ENCODE results near the gene PBX4. TPM values are rescaled to one million over a fixed set of nuclear protein-coding genes. Genes with fewer than 3 reads are reported as not detected.

The PBX4 gene
- total and polyA plus RNA-seq, 2 experiments from 2014 or later = 2.6 to 4.1 TPM

DNA sequence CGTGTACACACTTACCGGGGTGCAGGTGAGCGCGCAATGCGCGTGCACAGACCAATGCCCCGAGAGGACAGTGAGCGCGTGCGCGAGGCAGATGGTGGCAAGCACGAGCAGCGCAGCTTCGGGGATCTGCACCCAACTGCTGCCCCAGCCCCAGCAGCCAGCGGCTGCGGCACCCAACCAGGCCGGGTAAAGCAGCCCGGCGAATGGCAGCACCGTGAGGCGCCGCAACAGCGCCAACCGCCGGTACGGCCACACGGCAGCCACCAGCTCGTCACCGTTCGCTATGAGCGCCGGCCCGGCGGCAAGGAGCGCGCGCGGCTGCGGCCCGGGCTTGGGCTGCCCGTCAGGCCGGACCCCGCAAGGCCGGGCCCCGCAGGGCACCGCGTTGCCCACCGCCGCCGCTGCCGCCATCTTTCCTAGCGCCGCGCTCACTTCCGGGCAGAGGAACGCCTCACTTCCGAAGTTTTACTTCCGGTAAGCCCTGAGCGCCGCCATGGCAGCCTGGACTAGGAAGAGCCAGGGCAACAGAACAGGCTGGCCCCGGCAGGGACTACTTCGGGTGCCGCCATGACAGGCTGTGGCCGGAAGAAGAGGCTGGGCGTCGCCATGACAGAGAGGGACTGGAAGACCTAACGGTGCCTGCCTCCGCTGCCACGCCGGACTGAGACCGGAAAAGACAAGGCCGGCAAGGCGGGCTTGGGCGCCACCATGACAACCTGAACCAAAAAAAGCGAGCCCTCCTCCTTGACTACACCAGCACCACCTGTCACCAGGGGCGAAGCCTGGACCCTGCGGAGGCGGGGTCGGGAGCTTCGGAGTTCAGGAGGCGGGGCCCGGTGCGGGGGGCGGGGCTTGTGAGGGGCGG lies 45.0 kb upstream of the PBX4 start, which contains the start of gene ATP13A1:
Gene ATP13A1 (minus strand): TSS at position 421 of the 865 bp plus-strand sequence. CDS start 10 bp downstream, at position 411.
- no peaks in the 10 kb centered on the region for H3K9me3 Mint-ChIP-seq
- H3K4me3 Mint-ChIP-seq = peak within 1 kb of the TSS; percentile 92

DNA sequence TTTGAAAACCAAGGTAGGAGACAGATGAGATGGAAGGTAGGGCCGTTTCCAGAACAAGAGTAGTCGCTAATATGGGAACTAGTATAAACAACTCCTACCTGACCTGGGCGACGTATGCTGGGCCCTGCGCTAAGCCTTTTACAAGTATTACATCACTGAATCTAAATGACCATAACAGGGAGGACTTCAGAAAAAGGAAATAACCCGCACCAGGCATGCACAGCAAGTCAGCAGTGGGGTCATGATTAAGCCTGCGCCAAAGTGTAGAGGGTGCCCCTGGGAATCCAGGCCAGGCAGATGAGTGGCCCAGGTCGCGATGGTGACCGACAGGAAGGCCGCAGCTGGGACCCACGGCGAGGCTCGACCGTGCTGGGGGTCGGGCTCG lies 44.4 kb upstream of the PBX4 start:
- Histone ChIP-seq H3F3A (replicated peaks; ENCODE audit: low read depth) (peaks cover 21% of the 10 kb centered on the region), H3K4me2 (peak overlapping the region; percentile 94), H3K4me3 (peak overlapping the region; percentile 95), H3K36me3 (ENCODE audit: insufficient read depth) (peaks cover 15% of the 10 kb centered on the region; the same call in 1 of the 2 replicates), H3K79me2 (replicated peaks; ENCODE audit: insufficient read depth) (peaks cover 44% of the 10 kb centered on the region), H3K27ac (ENCODE audit: low read depth) (peak overlapping the region; percentile 80), H3K27me3 (ENCODE audit: insufficient read depth) (no peaks in the 10 kb centered on the region), H2AFZ (0 out of 2 replicates have a peak overlapping the region, but pooled peaks have one; percentile 28), H4K20me1 (replicated peaks; ENCODE audit: insufficient read depth) (peaks cover 12% of the 10 kb centered on the region), H3K4me1 (ENCODE audit: insufficient read depth) (peaks cover 15% of the 10 kb centered on the region), H3K9me2 (ENCODE audit: insufficient read depth) (0 out of 2 replicates have a peak, but pooled peaks cover 2% of the 10 kb centered on the region)
- Mint-ChIP-seq H3K27ac (peak overlapping the region; percentile 93), H3K36me3 (ENCODE audit: low read depth) (peaks cover 33% of the 10 kb centered on the region), H3K4me3 (peak overlapping the region; percentile 92), H3K9me3 (no peaks in the 10 kb centered on the region), H3K27me3 (ENCODE audit: insufficient read depth, low read depth, poor library complexity) (peaks cover 6% of the 10 kb centered on the region), H3K4me1 (peaks cover 23% of the 10 kb centered on the region)
- no peak for DNase-seq (ENCODE audit: low spot score)
- ATAC-seq = no peak
- TF ChIP-seq, protein P1, sequence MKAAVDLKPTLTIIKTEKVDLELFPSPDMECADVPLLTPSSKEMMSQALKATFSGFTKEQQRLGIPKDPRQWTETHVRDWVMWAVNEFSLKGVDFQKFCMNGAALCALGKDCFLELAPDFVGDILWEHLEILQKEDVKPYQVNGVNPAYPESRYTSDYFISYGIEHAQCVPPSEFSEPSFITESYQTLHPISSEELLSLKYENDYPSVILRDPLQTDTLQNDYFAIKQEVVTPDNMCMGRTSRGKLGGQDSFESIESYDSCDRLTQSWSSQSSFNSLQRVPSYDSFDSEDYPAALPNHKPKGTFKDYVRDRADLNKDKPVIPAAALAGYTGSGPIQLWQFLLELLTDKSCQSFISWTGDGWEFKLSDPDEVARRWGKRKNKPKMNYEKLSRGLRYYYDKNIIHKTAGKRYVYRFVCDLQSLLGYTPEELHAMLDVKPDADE (IDR thresholded peaks at IDR 0.05) = no peak
- TF ChIP-seq EZH2 (IDR thresholded peaks at IDR 0.05; ENCODE audit: low read depth, unreplicated experiment) = no peak
- no peak for TF ChIP-seq POLR2AphosphoS5 (IDR thresholded peaks at IDR 0.05; ENCODE audit: low read depth)
- no peak for TF ChIP-seq JUNB (IDR thresholded peaks at IDR 0.05; ENCODE audit: unreplicated experiment)
- no peak for TF ChIP-seq EZH2phosphoT487 (IDR thresholded peaks at IDR 0.05; ENCODE audit: unreplicated experiment)

More for the DNA sequence above, 45.0 kb upstream of the PBX4 start, which contains the start of gene ATP13A1:
- 0 out of 2 replicates have a peak within 1 kb of the TSS, but pooled peaks have one; percentile 72 for H2AFZ ChIP-seq
- 0 out of 2 replicates have a peak, but pooled peaks cover 2% of the 10 kb centered on the region for H3K9me2 ChIP-seq (ENCODE audit: insufficient read depth)
- peaks cover 29% of the 10 kb centered on the region for H3K4me1 Mint-ChIP-seq
- peak; percentile 95 for DNase-seq (ENCODE audit: low spot score)
- TF ChIP-seq, protein P2, sequence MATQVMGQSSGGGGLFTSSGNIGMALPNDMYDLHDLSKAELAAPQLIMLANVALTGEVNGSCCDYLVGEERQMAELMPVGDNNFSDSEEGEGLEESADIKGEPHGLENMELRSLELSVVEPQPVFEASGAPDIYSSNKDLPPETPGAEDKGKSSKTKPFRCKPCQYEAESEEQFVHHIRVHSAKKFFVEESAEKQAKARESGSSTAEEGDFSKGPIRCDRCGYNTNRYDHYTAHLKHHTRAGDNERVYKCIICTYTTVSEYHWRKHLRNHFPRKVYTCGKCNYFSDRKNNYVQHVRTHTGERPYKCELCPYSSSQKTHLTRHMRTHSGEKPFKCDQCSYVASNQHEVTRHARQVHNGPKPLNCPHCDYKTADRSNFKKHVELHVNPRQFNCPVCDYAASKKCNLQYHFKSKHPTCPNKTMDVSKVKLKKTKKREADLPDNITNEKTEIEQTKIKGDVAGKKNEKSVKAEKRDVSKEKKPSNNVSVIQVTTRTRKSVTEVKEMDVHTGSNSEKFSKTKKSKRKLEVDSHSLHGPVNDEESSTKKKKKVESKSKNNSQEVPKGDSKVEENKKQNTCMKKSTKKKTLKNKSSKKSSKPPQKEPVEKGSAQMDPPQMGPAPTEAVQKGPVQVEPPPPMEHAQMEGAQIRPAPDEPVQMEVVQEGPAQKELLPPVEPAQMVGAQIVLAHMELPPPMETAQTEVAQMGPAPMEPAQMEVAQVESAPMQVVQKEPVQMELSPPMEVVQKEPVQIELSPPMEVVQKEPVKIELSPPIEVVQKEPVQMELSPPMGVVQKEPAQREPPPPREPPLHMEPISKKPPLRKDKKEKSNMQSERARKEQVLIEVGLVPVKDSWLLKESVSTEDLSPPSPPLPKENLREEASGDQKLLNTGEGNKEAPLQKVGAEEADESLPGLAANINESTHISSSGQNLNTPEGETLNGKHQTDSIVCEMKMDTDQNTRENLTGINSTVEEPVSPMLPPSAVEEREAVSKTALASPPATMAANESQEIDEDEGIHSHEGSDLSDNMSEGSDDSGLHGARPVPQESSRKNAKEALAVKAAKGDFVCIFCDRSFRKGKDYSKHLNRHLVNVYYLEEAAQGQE (IDR thresholded peaks at IDR 0.05; ENCODE audit: unreplicated experiment) = no peak
- TF ChIP-seq, protein P1 (IDR thresholded peaks at IDR 0.05) = peak; percentile 95
- peak; percentile 53; the same call in 1 of the 2 replicates for TF ChIP-seq POLR2AphosphoS5 (IDR thresholded peaks at IDR 0.05; ENCODE audit: low read depth)
- peak within 1 kb of the TSS; percentile 94 for H3K4me2 ChIP-seq
- H3K79me2 ChIP-seq (replicated peaks; ENCODE audit: insufficient read depth) = peaks cover 44% of the 10 kb centered on the region
- H3K27me3 Mint-ChIP-seq (ENCODE audit: insufficient read depth, low read depth, poor library complexity) = peaks cover 9% of the 10 kb centered on the region
- H3F3A ChIP-seq (replicated peaks; ENCODE audit: low read depth) = peaks cover 21% of the 10 kb centered on the region
- ATAC-seq = peak; percentile 83
- H3K36me3 ChIP-seq (ENCODE audit: insufficient read depth) = peaks cover 9% of the 10 kb centered on the region; the same call in 1 of the 2 replicates
- H3K27ac Mint-ChIP-seq = peak within 1 kb of the TSS; percentile 95
- H3K27ac ChIP-seq (ENCODE audit: low read depth) = peak within 1 kb of the TSS; percentile 92
- H3K4me3 ChIP-seq = peak within 1 kb of the TSS; percentile 95
- peaks cover 10% of the 10 kb centered on the region for H4K20me1 ChIP-seq (replicated peaks; ENCODE audit: insufficient read depth)
- no peaks in the 10 kb centered on the region for H3K27me3 ChIP-seq (ENCODE audit: insufficient read depth)
- peaks cover 27% of the 10 kb centered on the region for H3K36me3 Mint-ChIP-seq (ENCODE audit: low read depth)
- peaks cover 15% of the 10 kb centered on the region for H3K4me1 ChIP-seq (ENCODE audit: insufficient read depth)

Measured in GM23338 (cell line).